IMR-90 (cell line): Measurements from ENCODE around the gene MINK1. TPM values are rescaled to one million over a fixed set of nuclear protein-coding genes. Genes with fewer than 3 reads are reported as not detected.

Source experiments
- ATAC-seq: fragments of 200-7000 bp; cut with Tn5 transposase; 2 replicates; pipeline ENCODE4 v1.9.1; 2020; ENCODE audit warnings: low read depth, mild to moderate bottlenecking, moderate library complexity
- BruUV-seq: library from RNA; stranded (reverse); fragments of 400-500 nt; replicated peaks from 2 replicates; lab custom pipeline; 2021; lab: Mats Ljungman, UMichigan
- CTCF ChIA-PET: fragments of 300-600 bp; formaldehyde crosslinking; extraction: SDS; loops from one replicate; lab custom pipeline; 2021; ENCODE audit warnings: antibody characterized with exemption; lab: Yijun Ruan, JAX
- POLR2A ChIA-PET: fragments of 300-600 bp; sonication (Branson Sonifier 250); formaldehyde crosslinking; loops from one replicate; lab custom pipeline; 2022; ENCODE audit warnings: antibody characterized with exemption; ENCODE audit not compliant: unreplicated experiment; lab: Charles Lee
- DNase-seq: peaks from one replicate; pipeline ENCODE4 v3.0.0; 2013
- H2AFZ ChIP-seq: replicated peaks from 2 replicates; pipeline ENCODE3; 2013; ENCODE audit warnings: low read length, mild to moderate bottlenecking; ENCODE audit not compliant: poor library complexity
- H2AK5ac ChIP-seq: 2 replicates; pipeline ENCODE4 v1.6.1; 2013; ENCODE audit warnings: low read depth, low read length, inconsistent platforms
- H2AK9ac ChIP-seq: replicated peaks from 2 replicates; pipeline ENCODE3; 2013; ENCODE audit warnings: mild to moderate bottlenecking, low read depth, low read length, moderate library complexity; ENCODE audit not compliant: poor library complexity
- H2BK120ac ChIP-seq: 2 replicates; pipeline ENCODE4 v1.6.1; 2013; ENCODE audit warnings: low read depth, low read length, inconsistent platforms
- H2BK15ac ChIP-seq: 3 replicates; pipeline ENCODE4 v1.6.1; 2013; ENCODE audit warnings: low read depth, low read length, inconsistent platforms
- H2BK20ac ChIP-seq: 2 replicates; pipeline ENCODE4 v1.6.1; 2013; ENCODE audit warnings: low read depth, mild to moderate bottlenecking, inconsistent platforms, low read length, moderate library complexity
- H2BK5ac ChIP-seq: 2 replicates; pipeline ENCODE4 v1.6.1; 2013; ENCODE audit warnings: mild to moderate bottlenecking, low read depth, low read length, inconsistent platforms; ENCODE audit not compliant: poor library complexity, severe bottlenecking
- H3K14ac ChIP-seq: replicated peaks from 2 replicates; pipeline ENCODE4 v1.6.1; 2013; ENCODE audit warnings: low read depth, low read length, inconsistent platforms
- H3K18ac ChIP-seq: 2 replicates; pipeline ENCODE4 v1.6.1; 2013; ENCODE audit warnings: low read depth, low read length, control low read depth
- H3K23ac ChIP-seq: 2 replicates; pipeline ENCODE4 v1.6.1; 2013; ENCODE audit warnings: low read depth, low read length, inconsistent platforms
- H3K27ac ChIP-seq: 2 replicates; pipeline ENCODE4 v1.5.1; 2013; ENCODE audit warnings: mild to moderate bottlenecking, control low read depth, low read length; ENCODE audit not compliant: insufficient read depth
- H3K27me3 ChIP-seq: 2 replicates; pipeline ENCODE4 v1.6.1; 2013; ENCODE audit warnings: low read length; ENCODE audit not compliant: control insufficient read depth, insufficient read depth
- H3K36me3 ChIP-seq: 2 replicates; pipeline ENCODE4 v1.6.1; 2013; ENCODE audit warnings: low read length, mixed read lengths; ENCODE audit not compliant: control insufficient read depth, insufficient read depth
- H3K4ac ChIP-seq: 2 replicates; pipeline ENCODE4 v1.6.1; 2013; ENCODE audit warnings: low read depth, low read length, inconsistent platforms
- H3K4me1 ChIP-seq: 2 replicates; pipeline ENCODE4 v1.6.1; 2013; ENCODE audit warnings: low read length, mixed read lengths; ENCODE audit not compliant: control insufficient read depth, insufficient read depth
- H3K4me2 ChIP-seq: 2 replicates; pipeline ENCODE4 v1.6.1; 2013; ENCODE audit warnings: low read depth, mild to moderate bottlenecking, control low read depth, low read length, moderate library complexity
- H3K4me3 ChIP-seq: 2 replicates; pipeline ENCODE4 v1.5.1; 2013; ENCODE audit warnings: low read depth, mild to moderate bottlenecking, control low read depth, low read length, moderate library complexity; ENCODE audit not compliant: insufficient read depth
- H3K56ac ChIP-seq: 2 replicates; pipeline ENCODE4 v1.6.1; 2013; ENCODE audit warnings: low read length, inconsistent platforms; ENCODE audit not compliant: insufficient read depth; ENCODE audit errors: extremely low read depth
- H3K79me1 ChIP-seq, 2 experiments: 2 replicates each; pipeline ENCODE4 v1.6.1; 2013; ENCODE audit warnings: low read length in 2 of 2, inconsistent platforms in 1 of 2, low read depth in 1 of 2
- H3K9ac ChIP-seq: 2 replicates; pipeline ENCODE4 v1.6.1; 2013; ENCODE audit warnings: low read depth, low read length, control low read depth
- H3K9me1 ChIP-seq: 2 replicates; pipeline ENCODE4 v1.6.1; 2013; ENCODE audit warnings: low read length, inconsistent platforms; ENCODE audit not compliant: insufficient read depth
- H3K9me3 ChIP-seq: 2 replicates; pipeline ENCODE4 v1.6.1; 2013; ENCODE audit warnings: low read length; ENCODE audit not compliant: control insufficient read depth, insufficient read depth
- H4K20me1 ChIP-seq: 2 replicates; pipeline ENCODE4 v1.6.1; 2013; ENCODE audit warnings: low read length, inconsistent platforms; ENCODE audit not compliant: insufficient read depth
- H4K5ac ChIP-seq: 2 replicates; pipeline ENCODE4 v1.6.1; 2013; ENCODE audit warnings: mild to moderate bottlenecking, low read depth, low read length, control low read depth
- H4K8ac ChIP-seq, 2 experiments: 2 replicates each; pipeline ENCODE4 v1.6.1; 2013; ENCODE audit warnings: low read depth in 2 of 2, low read length in 2 of 2, control low read depth in 1 of 2, inconsistent platforms in 1 of 2
- H4K91ac ChIP-seq: 2 replicates; pipeline ENCODE4 v1.6.1; 2013; ENCODE audit warnings: low read depth, low read length, inconsistent platforms; ENCODE audit not compliant: insufficient read depth
- BHLHE40 ChIP-seq: fragments of 150-350 bp; IDR thresholded peaks from 2 replicates; pipeline ENCODE4 v1.6.1; 2016; ENCODE audit warnings: mild to moderate bottlenecking, low read depth, low read length
- CEBPB ChIP-seq: IDR thresholded peaks from 2 replicates; pipeline ENCODE4 v1.6.1; 2012; ENCODE audit warnings: low read depth, low read length, improper control_type of control experiment
- CHD1 ChIP-seq: IDR thresholded peaks from 2 replicates; pipeline ENCODE4 v1.6.1; 2012; ENCODE audit warnings: low read depth, low read length, improper control_type of control experiment
- FOS ChIP-seq: fragments of 150-350 bp; IDR thresholded peaks from 2 replicates; pipeline ENCODE4 v1.6.1; 2016; ENCODE audit warnings: low read depth, low read length
- MAZ ChIP-seq: IDR thresholded peaks from 2 replicates; pipeline ENCODE4 v1.6.1; 2012; ENCODE audit warnings: low read depth, mild to moderate bottlenecking, low read length, improper control_type of control experiment, moderate library complexity, borderline replicate concordance
- MXI1 ChIP-seq: IDR thresholded peaks from 2 replicates; pipeline ENCODE4 v1.6.1; 2012; ENCODE audit warnings: low read depth, mild to moderate bottlenecking, low read length, moderate library complexity, borderline replicate concordance
- POLR2A ChIP-seq: IDR thresholded peaks from 2 replicates; pipeline ENCODE4 v1.6.1; 2012; ENCODE audit warnings: mild to moderate bottlenecking, low read depth, low read length
- RAD21 ChIP-seq: IDR thresholded peaks from 2 replicates; pipeline ENCODE4 v1.6.1; 2012; ENCODE audit warnings: low read length, improper control_type of control experiment
- RFX5 ChIP-seq: IDR thresholded peaks from 2 replicates; pipeline ENCODE4 v1.8.0; 2012; ENCODE audit warnings: low read depth, mild to moderate bottlenecking, low read length, moderate library complexity
- SMC3 ChIP-seq: fragments of 150-350 bp; IDR thresholded peaks from 2 replicates; pipeline ENCODE4 v1.6.1; 2016; ENCODE audit warnings: low read depth, mild to moderate bottlenecking, antibody characterized with exemption, low read length, moderate library complexity
- WGBS, 2 experiments: methylation state at CpG; one replicate each; pipeline versions ENCODE4 v1.1.5 to v1.1.7; 2013; ENCODE audit warnings: missing lambda C conversion rate in 2 of 2; ENCODE audit not compliant: insufficient read length in 1 of 2; ENCODE audit errors: extremely low coverage in 2 of 2; 5-methylcytosine and 5-hydroxymethylcytosine counted together
- dilution Hi-C: fragments of 300-500 bp; cut with HindIII; formaldehyde crosslinking; loops from one replicate; pipeline ENCODE4 v1.14.3; 2018; ENCODE audit warnings: low sequenced_read_pairs; ENCODE audit not compliant: unreplicated experiment
- in situ Hi-C: fragments of 300-500 bp; cut with MboI; formaldehyde crosslinking; loops from 3 replicates; pipeline ENCODE4 v1.14.3; 2019; ENCODE audit warnings: low sequenced_read_pairs, inconsistent platforms, mixed read lengths
- intact Hi-C: fragments of 100-400 bp; cut with micrococcal nuclease; formaldehyde crosslinking; loops from 2 replicates; pipeline ENCODE4 v1.10.0; 2022
- polyA plus RNA-seq, 3 experiments: library from polyadenylated mRNA; depleted of rRNA; stranded (reverse); fragments of >200 nt; gene quantifications; 2 replicates each; pipeline ENCODE4 v1.2.3, GENCODE V29; 2012; ENCODE audit warnings: low replicate concordance in 1 of 3
- total RNA-seq: library from RNA; depleted of rRNA; stranded (reverse); fragments of >200 nt; gene quantifications from 2 replicates; pipeline ENCODE4 v1.2.3, GENCODE V29; 2012
- TF ChIP-seq, protein P1 (sequence below): fragments of 150-350 bp; IDR thresholded peaks from 2 replicates; pipeline ENCODE4 v1.6.1; 2016; ENCODE audit warnings: low read depth, mild to moderate bottlenecking, low read length, moderate library complexity, borderline replicate concordance
- TF ChIP-seq, protein P2 (sequence below): fragments of 150-350 bp; IDR thresholded peaks from 2 replicates; pipeline ENCODE4 v1.6.1; 2017; ENCODE audit warnings: mild to moderate bottlenecking, antibody characterized with exemption, low read length, low read depth
- TF ChIP-seq, protein P3 (sequence below): conservative IDR thresholded peaks from 2 replicates; pipeline ENCODE4 v1.5.1; 2012; ENCODE audit warnings: mild to moderate bottlenecking, low read depth, low read length, improper control_type of control experiment

Gene MINK1
- total and polyA plus RNA-seq, 2 of the 4 experiments (the other 2 are of a cell fraction), result 12.2 to 40.9 TPM

DNA sequence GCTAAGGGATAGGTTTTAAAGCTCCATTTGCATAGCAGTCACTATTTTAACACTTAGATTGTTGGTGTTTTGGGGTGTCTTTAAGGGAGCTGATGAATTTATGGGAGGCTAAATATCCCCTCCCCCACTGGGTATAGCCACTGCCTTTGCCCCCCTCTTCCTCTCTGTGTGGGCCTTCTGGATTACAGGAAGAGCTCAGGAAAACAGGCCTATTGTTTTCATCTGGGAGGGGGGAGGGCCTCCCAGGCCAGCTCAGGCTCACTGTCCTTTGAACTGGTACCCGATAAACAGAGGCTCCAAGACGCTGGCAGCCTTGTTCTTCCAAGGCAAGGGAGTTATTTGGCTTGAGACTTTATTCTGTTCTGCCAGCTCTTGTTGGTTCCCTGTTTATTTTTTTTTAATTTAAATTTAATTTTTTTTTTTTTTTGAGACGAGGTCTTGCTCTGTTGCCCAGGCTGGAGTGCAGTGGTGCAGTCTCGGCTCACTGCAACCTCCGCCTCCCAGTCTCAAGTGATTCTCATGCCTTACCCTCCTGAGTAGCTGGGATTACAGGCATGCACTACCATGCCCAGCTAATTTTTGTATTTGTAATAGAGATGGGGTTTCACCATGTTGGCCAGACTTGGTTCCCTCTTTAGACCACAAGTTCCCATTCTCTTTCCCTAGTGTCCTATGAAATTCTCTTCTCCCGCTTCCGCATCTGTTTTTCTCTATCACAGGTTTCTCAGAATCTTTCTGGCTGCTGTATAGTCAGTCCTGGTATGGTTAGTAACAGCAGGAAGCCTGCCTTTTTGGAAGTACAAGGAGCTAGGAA, 25.1 kb downstream of the MINK1 start:
- H4K8ac ChIP-seq, result no peak overlapping the region
- ChIA-PET CTCF (interaction anchor here (0.9 kb wide), 1 partner anchor 69 kb away, joined by 3 read pairs; no protein-coding TSS in a partner anchor), POLR2A (no interaction called here)
- no peak overlapping the region for H2AK5ac ChIP-seq
- H3K4ac ChIP-seq, result peak overlapping the region; percentile 13; the same call in 1 of the 2 replicates
- no peak overlapping the region for H3K27ac ChIP-seq
- no peak overlapping the region for H3K56ac ChIP-seq
- no peak overlapping the region for H3K9ac ChIP-seq
- no peak overlapping the region for H2BK20ac ChIP-seq
- H2AK9ac ChIP-seq, result peak overlapping the region; percentile 91
- 0 out of 2 replicates have a peak overlapping the region, but pooled peaks have one; percentile 45 for H3K14ac ChIP-seq
- peaks cover 3% of the 10 kb centered on the region; the same call in 1 of the 2 replicates for H3K36me3 ChIP-seq
- dilution Hi-C loops (no loop called here), intact Hi-C loops (no loop called here), in situ Hi-C loops (no loop called here)
- peaks cover 21 to 73% of the 10 kb centered on the region in 2 experiments for H3K79me1 ChIP-seq
- H3K4me3 ChIP-seq, result no peak overlapping the region
- peaks cover 33% of the 10 kb centered on the region for H4K20me1 ChIP-seq
- ATAC-seq, result peak; percentile 25; the same call in 1 of the 2 replicates
- no peak for TF ChIP-seq MXI1
- no peak for TF ChIP-seq MAZ
- TF ChIP-seq, protein P1, sequence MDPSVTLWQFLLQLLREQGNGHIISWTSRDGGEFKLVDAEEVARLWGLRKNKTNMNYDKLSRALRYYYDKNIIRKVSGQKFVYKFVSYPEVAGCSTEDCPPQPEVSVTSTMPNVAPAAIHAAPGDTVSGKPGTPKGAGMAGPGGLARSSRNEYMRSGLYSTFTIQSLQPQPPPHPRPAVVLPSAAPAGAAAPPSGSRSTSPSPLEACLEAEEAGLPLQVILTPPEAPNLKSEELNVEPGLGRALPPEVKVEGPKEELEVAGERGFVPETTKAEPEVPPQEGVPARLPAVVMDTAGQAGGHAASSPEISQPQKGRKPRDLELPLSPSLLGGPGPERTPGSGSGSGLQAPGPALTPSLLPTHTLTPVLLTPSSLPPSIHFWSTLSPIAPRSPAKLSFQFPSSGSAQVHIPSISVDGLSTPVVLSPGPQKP, result no peak
- no peak for TF ChIP-seq FOS
- no peak for TF ChIP-seq SMC3
- TF ChIP-seq CHD1, result no peak
- TF ChIP-seq, protein P2, sequence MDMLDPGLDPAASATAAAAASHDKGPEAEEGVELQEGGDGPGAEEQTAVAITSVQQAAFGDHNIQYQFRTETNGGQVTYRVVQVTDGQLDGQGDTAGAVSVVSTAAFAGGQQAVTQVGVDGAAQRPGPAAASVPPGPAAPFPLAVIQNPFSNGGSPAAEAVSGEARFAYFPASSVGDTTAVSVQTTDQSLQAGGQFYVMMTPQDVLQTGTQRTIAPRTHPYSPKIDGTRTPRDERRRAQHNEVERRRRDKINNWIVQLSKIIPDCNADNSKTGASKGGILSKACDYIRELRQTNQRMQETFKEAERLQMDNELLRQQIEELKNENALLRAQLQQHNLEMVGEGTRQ, result no peak
- TF ChIP-seq RAD21, result no peak
- TF ChIP-seq, protein P3, sequence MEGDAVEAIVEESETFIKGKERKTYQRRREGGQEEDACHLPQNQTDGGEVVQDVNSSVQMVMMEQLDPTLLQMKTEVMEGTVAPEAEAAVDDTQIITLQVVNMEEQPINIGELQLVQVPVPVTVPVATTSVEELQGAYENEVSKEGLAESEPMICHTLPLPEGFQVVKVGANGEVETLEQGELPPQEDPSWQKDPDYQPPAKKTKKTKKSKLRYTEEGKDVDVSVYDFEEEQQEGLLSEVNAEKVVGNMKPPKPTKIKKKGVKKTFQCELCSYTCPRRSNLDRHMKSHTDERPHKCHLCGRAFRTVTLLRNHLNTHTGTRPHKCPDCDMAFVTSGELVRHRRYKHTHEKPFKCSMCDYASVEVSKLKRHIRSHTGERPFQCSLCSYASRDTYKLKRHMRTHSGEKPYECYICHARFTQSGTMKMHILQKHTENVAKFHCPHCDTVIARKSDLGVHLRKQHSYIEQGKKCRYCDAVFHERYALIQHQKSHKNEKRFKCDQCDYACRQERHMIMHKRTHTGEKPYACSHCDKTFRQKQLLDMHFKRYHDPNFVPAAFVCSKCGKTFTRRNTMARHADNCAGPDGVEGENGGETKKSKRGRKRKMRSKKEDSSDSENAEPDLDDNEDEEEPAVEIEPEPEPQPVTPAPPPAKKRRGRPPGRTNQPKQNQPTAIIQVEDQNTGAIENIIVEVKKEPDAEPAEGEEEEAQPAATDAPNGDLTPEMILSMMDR, result no peak
- no peak for TF ChIP-seq BHLHE40
- no peak for TF ChIP-seq RFX5
- TF ChIP-seq POLR2A, result no peak
- no peak for TF ChIP-seq CEBPB
- H3K23ac ChIP-seq, result 0 out of 2 replicates have a peak overlapping the region, but pooled peaks have one; percentile 29
- H4K91ac ChIP-seq, result no peak overlapping the region
- no TSS peak for BruUV-seq
- peaks cover 25% of the 10 kb centered on the region; the same call in 1 of the 2 replicates for H3K9me1 ChIP-seq
- DNase-seq, result no peak
- no peak overlapping the region for H2BK15ac ChIP-seq
- H4K5ac ChIP-seq, result no peak overlapping the region
- no peaks in the 10 kb centered on the region for H3K9me3 ChIP-seq
- H3K18ac ChIP-seq, result no peak overlapping the region
- H2BK120ac ChIP-seq, result no peak overlapping the region
- no peak overlapping the region for H2BK5ac ChIP-seq
- WGBS, 2 experiments, result no CpG with 5 or more reads among the region's 7 CpGs
- H3K27me3 ChIP-seq, result no peaks in the 10 kb centered on the region
- no peak overlapping the region for H3K4me2 ChIP-seq
- H2AFZ ChIP-seq, result no peak overlapping the region
- peaks cover 20% of the 10 kb centered on the region for H3K4me1 ChIP-seq
